C1 segment of cervical spinal cord (tissue), 14 donors: ENCODE results near the gene MAS1L.

Experiments
- DNase-seq, 14 donors: peaks; one replicate each; lab custom pipeline; 2025; lab: John Stamatoyannopoulos, UW

Gene MAS1L

DNA sequence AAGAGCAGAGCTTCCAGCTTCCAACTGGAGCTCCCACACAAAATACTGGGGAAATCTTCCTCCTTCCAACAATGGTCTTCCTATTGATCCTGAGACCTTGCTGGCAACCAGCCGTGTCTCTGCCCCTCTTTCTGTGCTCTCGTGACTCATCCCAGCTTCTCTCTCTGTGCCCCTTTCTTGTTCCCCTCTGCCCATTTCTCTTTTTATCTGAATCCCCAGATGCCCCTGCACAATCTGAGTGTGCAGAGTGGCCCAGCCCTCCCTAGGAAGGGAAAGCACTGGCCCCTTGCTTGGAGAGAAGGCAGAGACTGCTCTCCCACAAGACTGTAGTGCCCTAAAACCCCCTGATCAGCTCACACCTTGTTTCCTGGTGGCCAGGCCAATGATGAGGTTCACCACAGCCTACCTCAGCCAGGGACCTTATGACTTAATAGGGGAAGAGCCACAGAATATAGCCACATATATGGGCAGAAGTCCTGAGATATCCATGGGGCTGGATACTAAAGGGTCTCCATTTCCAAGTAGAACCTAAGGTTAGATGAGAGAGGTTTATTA is 23.1 kb upstream of the MAS1L start:
- no peak for DNase-seq

DNA sequence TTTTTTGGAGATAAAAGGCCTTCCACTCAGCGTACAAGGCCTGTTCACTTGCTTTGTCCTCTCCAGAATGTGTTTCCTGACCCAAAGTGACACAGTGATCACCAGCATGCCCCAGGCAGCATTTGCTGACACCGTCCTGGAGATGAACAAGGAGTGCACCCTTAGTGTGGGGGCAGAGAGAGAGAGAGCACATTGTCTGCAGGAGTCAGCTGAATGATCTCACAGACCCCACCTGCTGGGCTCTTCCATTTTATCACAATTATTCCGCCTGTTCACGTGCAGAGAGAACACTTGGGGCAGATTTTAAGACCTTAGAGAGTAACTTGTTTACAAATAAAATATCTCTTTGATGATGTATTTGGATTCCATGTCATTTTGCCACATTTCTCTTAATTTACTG is 22.4 kb upstream of the MAS1L start:
- no peak for DNase-seq

DNA sequence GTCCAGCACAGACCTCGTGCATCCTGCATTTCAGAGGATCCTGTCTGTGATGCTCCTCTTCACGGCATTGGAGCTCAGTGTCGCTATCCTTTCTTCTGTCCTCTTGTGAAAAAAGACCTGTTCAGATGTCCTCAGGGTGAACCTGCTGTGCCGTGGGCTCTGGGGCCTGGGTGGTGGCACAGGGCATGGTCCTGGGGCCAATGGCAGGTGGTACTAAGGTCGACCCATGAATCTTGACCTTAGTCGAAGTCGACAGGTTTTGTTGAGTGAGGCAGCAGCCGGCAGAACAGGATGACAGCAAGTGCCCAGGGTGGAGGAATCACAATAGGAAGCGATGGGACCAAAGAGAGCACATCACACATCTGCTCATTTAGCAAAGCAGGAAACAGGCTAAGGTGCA is 22.0 kb upstream of the MAS1L start:
- no peak for DNase-seq

DNA sequence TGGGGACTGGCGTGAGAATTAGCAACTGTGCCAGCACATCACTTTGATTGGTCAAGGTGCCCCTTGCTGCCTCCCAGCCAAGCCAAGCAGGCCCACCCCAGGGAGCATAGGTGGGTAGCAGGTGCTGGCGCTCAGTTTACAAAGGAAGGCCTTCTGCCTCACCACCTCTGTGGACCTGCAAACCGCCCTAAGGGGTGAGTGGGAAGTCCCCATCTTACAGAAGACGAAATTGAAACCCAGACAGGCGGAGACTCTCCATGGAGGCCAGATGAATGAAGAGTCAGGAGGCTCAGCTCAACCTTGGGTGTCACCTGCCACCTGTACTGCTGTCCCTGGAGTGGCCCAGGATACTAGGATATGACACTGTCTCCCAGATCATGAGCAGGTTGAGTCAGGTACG is 21.5 kb upstream of the MAS1L start:
- no peak for DNase-seq

DNA sequence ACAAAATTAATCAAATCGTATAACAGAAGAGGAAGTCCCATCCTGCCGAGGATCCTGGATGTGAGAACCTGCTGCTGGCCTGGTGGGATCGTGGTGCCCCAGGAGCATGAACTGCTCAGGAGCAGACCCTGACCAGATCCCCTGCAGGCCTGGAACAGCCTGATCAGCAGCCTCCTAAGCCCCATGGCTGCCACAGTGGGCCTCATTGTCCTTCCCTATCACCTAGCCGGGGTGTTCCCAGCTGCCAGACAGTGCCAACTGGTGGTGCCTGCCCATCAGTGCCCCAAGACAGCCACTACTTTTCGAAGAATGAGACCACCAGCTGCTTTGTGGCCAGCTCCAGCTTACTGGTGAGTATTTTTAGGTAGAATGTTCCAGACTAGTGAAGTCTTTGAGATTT is 19.6 kb upstream of the MAS1L start:
- no peak for DNase-seq

DNA sequence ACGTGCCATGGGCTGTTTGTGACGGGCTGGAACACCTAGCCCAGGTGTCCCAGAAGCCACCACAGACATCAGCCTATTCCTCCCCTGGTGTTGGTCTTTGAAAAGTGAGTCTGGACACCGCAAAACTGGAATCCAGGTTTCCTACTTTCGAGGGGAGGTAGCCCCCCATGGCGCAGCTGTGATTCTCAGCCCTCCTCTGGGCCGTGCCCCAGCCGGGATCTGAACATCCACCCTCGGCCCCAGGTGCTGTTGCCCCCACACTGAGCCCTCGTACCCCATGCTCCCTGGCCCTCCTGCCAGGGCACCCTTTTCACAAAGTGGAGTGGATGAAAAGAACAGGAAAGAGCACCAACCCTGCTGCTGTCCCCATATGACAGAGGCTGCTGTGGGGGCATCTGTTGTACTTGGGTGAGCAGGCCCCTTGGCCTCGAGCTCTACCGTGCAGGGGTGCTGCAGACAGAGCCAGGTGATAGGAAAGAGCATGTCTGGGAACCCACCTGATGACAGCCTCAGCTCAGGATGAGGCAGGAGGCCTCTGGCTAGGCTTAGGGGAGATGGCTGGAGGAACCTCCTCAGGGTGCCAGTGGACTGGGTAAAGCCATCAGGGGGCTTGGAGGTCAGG is 18.8 kb upstream of the MAS1L start:
- DNase-seq, result no peak

DNA sequence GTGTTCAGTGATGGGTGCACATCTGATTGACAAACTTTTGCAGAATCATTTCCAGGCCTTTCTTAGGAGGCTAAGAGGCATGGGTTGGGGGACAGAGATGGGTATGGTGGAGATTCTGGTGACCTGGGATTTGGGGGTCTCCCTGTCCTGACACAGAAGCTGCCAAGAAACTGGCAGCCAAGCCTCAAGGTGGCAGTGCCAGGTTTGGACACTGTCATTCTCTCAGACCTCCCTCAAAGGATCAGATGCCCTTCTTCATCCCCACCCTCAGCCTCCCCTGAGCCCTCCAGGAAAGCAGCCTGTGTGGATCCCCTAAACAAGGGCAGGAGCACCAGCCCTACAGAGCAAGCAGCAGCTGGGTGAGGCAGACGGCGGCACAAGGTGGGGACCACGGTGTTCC is 18.1 kb upstream of the MAS1L start:
- DNase-seq, result no peak

DNA sequence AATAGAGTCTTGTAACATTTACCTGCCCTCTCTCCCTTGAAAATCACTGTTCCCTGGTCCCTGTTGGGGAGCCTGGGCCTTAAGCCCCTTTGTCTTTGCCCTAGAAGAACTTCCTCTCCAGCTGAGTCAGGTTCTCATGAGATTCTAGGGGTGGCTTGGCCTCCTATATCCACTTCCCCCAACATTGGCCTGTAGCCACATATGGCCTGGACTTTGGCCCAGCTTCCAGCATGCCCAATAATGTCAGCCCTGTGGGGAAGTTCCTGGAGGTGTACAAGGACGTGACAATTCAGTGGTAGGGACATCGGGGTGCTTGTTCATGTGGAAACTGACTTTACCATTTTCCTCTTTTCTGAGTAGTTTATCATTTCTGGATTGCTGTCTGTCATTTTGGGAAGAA is 17.2 kb upstream of the MAS1L start:
- no peak for DNase-seq

DNA sequence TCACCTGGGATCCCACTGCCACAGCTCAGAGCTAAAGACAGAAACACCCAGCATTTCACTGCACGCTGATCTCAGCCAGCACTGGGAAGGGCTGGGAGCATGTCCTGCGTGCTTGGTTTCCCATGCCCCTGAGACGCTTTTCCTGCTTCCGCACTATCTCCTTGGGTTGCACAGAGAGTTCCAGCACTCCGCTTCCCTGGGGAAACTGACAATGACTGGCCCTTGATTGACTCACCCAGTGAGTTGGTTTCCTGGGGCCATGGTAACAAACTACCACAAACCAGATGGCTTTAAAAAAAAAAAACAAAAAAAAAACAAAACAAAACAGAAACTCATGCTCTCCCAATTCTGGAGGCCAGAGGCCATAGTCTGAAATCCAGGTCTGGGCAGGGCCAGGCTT is 14.8 kb upstream of the MAS1L start:
- DNase-seq, result no peak

DNA sequence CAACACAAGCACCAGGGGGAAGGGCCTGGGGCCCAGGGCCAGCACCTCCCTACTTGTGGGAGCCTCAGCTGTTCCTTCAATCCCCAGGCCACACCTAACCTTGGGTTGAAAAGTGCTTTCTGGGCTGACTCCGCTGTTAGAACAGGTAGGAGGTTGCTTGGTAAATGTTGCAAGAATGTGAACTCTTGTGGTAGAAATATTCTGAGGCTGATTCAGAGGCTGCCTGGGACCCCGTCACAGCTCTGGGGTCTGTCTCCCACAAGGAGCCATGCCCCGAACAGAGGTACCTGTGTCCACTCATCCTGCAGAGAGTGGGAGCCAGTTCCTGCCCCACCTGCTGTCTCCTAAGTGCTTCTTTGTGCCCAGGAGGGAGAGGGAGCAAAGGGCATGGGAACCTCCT is 14.4 kb upstream of the MAS1L start:
- no peak for DNase-seq

DNA sequence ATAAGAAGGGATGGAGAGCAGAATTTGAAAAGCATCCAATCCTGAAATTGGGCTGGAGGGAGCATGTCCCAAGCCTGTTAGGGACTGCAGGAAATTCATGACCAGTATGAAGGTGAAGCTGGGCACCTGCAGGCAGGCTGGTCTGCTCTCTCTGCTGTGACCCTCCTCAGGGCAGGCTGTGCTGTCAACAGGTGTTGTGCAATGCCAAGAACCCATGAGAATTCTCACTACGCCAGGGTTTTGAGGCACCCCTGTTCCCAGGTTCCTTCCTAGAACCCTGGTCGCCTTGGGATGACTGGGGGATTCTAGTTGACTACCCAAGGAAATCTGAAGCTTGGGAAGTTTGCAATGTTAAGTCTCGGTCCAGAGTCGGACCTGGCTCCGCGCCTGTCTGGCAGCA is 13.3 kb upstream of the MAS1L start:
- no peak for DNase-seq

DNA sequence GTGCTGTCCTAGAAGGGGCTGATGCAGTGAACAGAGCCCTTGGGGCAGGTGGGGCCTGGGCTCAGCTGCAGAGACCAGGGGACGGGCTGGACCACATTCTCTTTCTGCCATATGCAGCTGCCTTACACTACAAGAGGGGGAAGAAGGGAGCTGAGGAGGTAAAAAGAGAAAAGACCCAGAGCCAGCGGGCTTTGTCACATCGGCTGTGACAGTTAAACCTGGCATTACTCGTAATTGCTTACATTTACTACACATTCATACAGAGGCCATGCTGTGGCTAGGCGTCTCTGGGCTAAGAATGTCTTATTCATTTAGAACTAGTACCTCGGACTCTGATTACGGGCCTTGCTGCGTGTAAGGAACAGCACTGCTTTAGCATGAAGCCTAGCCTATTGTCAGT is 12.8 kb upstream of the MAS1L start:
- no peak for DNase-seq

DNA sequence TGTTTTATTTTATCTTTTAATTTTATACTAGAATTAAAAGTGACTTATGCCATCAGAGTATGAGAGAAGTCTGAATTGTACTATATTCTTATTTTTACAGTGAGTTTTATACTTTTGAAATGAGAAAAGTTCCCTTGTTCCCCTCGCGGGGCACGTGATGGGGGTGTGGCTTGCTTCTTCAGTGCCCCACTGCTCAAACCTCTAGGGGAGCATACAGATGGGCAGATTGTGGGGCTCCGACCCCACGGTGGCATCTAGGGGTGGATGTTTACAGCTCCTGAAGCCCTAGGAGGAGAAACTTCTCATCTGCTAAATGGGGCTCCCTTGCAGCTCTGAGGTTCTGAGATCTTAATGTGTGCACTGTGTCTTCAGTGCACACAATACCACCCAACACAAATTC is 11.9 kb upstream of the MAS1L start:
- DNase-seq, result no peak

DNA sequence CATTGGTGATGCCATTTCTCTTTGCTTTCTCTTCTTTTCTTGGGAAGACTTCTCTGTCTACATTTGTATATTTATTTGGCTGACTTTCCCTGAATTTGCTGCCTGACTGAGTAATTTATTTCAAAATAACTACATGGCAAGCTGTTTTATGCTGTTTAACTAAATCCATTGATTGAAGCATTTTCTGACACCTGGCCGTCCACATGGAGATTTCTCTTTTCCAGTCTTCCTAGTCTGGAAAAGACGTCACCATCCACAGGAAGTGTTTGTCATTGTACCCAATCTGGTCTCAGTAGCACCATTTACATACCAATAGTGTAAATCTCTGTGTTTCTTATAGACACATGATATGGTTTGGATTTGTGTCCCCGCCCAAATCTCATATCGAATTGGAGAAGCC is 9.2 kb upstream of the MAS1L start:
- DNase-seq, result no peak

DNA sequence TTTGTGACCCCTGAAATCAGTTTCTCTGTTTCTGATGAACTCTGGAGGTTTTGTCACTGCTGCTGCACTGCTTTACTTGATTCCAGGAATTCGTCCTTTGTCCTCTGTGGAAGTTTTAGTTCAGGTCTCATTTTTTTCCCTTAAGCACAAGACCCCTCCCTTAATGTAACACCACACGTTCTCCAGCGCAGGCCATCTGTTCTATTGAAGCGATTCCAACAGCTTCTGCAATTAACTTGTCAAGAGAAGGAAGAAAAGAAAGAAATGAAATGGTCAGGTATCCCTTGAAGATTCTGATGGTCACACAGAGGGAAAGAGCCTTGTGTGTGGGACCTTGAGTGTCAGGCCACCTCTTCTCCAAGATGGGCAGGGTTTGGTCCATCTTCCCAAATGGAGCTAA is 7.8 kb upstream of the MAS1L start:
- DNase-seq, result no peak

DNA sequence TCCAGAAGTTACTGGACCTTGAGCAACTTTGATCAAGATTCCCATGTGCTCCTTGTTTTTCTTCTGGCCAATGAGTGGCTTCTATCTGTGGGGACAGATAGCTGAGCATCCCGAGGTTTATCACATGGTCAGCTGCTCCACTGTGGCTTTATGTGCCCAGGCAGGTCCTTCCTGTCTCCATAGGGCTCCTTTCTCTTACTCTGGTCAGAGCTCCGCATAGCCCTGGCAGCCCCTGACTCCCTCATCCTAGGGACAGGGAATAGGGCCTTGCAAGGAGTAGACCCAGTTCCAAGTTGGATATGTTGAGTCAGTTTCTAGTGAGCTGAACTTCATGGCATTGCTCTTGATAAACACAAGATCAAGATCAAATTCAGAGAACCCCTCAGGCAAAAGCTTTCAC is 6.4 kb upstream of the MAS1L start:
- DNase-seq, result no peak

DNA sequence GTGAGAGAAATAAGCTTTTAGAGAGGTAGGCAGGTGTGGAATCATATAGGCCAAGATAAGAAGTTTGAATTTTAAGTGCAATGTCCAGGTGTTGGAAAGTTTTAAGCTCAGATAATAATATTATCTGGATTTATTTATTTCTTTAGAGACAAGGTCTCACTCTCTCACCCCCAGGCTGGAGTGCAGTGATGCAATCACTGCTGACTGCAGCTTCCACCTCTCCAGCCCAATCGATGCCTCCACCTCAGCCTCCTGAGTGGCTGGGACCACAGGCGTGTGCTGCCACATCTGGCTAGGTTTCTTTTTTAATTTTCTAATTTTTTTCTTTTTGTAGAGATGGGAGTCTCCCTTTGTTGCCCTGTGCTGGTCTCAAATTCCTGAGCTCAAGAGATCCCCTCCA is 5.5 kb upstream of the MAS1L start:
- no peak for DNase-seq

DNA sequence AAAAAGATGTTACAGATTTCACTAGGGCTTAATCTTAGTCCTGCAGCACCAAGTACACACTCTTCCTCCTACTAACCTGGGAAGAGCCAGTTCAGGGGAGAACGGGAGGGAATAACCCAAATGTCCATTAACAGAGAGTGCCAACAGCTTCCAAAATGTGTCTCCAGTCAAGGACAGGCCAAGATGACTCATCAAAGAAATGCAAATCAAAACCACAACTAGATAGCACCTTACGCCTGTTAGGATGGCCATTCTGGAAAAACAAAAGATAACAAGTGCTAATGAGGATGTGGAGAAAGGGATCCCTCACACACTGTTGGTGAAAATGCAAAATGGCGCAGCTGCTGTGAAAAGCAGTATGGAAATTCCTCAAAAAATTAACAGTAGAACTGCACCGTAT is 3.8 kb upstream of the MAS1L start:
- DNase-seq, result no peak

DNA sequence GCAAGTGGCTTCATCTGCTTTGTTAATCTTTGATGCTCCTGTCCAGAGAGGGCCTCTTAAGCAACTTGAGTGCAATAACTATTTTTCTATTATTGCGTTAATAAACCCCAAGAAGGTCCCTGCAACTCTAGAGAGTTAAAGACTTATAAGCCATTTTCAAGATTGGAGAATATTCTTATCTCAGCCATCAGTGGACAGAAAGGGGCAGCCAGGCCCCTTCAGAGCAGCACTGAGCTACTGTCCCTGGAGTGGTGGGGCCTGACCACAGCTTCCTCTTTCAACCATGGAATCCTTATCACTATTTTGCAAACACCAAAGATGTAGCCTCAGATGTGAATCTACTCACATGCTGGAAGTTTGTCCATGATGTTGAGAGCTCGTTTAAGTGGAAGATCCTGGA is 2.8 kb upstream of the MAS1L start:
- DNase-seq, result no peak

DNA sequence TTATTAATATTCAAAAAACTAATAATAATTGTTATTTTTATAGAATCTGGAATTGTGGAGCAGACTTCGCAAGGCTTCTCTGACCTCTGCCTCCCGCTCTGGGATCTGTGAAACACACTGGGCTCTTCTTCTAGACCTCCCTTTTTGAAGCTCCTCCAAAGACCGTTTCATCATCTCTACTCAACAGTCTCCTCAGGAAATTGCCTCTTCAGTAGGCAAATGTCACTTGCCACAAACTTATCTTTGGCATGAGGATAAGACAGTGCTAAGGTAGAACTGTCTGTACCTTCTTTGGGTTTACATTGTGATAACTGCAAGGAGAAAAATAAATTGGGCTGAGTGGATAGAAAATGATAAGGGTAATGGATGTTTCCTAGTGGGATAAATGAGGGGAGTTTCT is 2.3 kb upstream of the MAS1L start:
- no peak for DNase-seq

DNA sequence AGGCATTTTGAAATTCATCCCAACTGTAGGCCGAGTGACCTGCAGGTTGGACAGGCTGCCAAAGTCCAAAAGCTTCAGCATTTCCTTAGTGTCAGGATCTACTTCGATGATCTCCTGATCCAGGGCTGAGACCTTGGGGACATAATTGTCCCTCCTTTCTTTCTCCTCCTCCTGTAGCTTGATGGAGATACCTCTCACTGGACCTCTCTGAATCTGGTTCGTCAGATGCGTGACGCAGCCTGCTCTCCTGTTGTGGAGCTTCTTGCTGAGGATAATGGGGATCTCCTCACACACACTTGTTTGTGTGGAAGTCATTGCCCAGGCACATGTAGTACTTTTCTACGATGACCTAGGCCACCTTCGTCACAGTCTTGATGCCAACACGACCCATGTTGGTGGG is 1.5 kb upstream of the MAS1L start:
- no peak for DNase-seq

DNA sequence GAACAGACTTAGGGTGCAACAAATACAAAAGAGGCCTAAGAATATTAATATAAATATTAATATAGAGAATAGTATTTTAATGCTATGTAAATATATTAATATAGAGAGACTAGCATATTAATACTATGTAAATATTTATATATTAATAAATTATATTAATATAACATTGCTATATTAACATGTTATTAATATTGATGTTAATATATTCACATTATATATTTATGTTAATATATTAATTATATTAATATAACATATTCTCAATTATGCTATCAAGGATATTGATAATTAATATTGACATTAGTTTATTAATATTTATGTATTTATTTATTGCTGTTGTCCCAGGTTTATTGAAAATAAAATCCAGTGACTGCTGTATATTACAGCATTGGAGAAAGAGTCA is 1.1 kb upstream of the MAS1L start:
- DNase-seq, result no peak

DNA sequence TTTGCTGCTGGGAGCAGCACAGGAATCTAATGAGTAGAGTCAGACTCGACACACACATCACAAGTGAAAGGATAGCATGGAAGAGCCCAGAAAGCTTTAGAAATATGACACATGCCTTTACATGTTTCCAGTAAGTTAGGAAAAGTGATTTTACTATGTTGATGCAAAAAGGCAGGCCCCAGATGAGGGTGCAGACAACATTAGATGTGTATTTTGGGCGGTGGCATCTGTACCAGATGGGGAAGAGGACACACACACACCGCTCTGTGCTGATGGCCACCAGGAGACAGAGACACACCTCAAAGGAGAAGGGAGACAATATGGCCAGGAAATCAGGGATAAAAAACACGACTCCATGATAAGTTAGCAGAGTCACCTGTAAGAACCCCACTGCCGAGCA is 625 bp downstream of the MAS1L start:
- no peak for DNase-seq

DNA sequence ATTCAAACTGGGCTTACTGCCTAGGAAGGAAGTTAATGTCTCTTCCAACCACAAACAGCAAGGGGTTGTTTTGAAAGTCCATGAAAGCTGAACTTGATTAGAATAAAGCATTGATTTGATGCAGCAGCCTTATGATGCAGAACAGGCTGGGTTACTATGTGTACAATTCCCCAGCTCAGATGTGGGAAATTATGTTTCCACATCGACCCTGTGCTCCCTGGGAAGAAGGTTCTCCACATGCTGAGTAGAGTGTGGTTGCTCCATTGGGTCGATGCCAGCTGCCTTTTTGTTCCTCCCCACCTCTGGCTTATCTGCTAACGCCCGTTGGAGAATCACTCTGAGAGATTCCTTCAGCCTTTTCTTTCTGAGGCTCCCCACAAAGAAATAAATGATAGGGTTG is 1.2 kb downstream of the MAS1L start:
- no peak for DNase-seq
